Bronchial epithelial cell (primary cell): ENCODE results near the gene TNP2. TPM values are rescaled to one million over a fixed set of nuclear protein-coding genes. Genes with fewer than 3 reads are reported as not detected.

Experiments
- DNase-seq: peaks from one replicate; pipeline ENCODE4 v3.0.0-alpha.2; 2010; ENCODE audit warnings: low read depth
- FAIRE-seq: peaks from 2 replicates; lab custom pipeline; 2011; peaks lifted over from hg19 to GRCh38; lab: Jason Lieb, UNC
- H3K27me3 ChIP-seq: 2 replicates; pipeline ENCODE4 v1.5.1; 2011; ENCODE audit warnings: low read length; ENCODE audit not compliant: control insufficient read depth, insufficient read depth
- H3K36me3 ChIP-seq: 2 replicates; pipeline ENCODE4 v1.5.1; 2011; ENCODE audit warnings: low read length; ENCODE audit not compliant: control insufficient read depth, insufficient read depth
- H3K4me3 ChIP-seq: 2 replicates; pipeline ENCODE4 v1.5.1; 2011; ENCODE audit warnings: mild to moderate bottlenecking, low read depth, low read length, control low read depth
- total RNA-seq: library from RNA; depleted of rRNA; stranded (reverse); fragments of >200 nt; gene quantifications from 2 replicates; pipeline ENCODE4 v1.2.1, GENCODE V29; 2014
- TF ChIP-seq, protein P1 (sequence below): IDR thresholded peaks from 2 replicates; pipeline ENCODE4 v1.5.1; 2011; ENCODE audit warnings: mild to moderate bottlenecking, moderate library complexity, low read length, control low read depth, inconsistent platforms; ENCODE audit not compliant: insufficient read depth, severe bottlenecking

TNP2 gene
- total RNA-seq = not detected in 2 replicates

DNA sequence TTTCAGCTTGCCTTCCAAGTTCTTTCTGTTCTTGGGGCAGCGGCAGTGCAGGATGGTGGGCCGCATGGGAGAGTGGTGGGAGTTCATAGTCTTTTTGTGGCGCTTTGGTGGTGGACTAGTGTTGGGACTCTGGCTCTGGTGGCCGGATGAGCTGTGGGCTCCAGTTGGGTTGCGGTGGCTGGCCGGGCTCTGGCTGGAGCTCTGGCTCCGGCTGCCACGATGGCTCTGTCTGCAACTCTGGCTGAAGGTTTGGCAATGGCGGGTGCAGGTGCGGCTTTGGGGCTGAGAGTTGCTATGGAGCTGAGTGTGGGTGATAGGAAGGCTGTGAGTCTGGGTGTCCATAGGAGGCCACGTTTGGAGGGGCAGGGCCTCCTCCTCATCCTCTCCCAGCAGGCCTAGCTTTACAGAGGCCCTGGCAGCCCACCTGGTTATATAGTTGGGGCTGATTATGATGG, at the start of gene TNP2:
Gene TNP2, minus strand, starts transcription at position 405 of the 455 bp plus-strand sequence. Its CDS starts 63 bp downstream, at position 342.
- no peak for DNase-seq
- no peak for FAIRE-seq
- TF ChIP-seq, protein P1, sequence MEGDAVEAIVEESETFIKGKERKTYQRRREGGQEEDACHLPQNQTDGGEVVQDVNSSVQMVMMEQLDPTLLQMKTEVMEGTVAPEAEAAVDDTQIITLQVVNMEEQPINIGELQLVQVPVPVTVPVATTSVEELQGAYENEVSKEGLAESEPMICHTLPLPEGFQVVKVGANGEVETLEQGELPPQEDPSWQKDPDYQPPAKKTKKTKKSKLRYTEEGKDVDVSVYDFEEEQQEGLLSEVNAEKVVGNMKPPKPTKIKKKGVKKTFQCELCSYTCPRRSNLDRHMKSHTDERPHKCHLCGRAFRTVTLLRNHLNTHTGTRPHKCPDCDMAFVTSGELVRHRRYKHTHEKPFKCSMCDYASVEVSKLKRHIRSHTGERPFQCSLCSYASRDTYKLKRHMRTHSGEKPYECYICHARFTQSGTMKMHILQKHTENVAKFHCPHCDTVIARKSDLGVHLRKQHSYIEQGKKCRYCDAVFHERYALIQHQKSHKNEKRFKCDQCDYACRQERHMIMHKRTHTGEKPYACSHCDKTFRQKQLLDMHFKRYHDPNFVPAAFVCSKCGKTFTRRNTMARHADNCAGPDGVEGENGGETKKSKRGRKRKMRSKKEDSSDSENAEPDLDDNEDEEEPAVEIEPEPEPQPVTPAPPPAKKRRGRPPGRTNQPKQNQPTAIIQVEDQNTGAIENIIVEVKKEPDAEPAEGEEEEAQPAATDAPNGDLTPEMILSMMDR = no peak
- Histone ChIP-seq H3K27me3 (peaks cover 5% of the 10 kb centered on the region), H3K4me3 (no peak within 1 kb of the TSS), H3K36me3 (no peaks in the 10 kb centered on the region)

DNA sequence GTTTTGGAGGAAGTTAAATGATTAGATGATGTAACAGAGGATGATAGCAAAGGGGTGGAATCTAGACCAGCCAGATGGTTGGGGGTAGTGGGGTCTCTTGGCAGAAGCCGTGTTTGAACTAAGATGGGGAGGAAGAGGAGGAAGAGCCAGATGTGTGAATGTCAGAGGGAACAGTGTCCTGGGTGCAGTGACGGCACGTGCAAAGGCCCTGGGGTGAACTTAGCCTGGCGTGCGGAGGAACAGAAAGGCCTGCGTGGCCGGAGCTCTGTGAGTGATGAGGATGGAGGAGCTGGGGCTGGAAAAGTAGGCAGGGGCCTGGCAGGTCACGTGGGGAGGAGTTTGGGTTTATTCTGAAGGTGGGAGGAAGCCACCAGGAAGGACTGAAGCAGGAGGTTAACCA, 49.7 kb upstream of the TNP2 start:
- no peaks in the 10 kb centered on the region for H3K27me3 ChIP-seq
- H3K36me3 ChIP-seq = no peaks in the 10 kb centered on the region
- FAIRE-seq (no peak), DNase-seq (no peak)
- TF ChIP-seq, protein P1 = no peak
- H3K4me3 ChIP-seq = no peak overlapping the region

DNA sequence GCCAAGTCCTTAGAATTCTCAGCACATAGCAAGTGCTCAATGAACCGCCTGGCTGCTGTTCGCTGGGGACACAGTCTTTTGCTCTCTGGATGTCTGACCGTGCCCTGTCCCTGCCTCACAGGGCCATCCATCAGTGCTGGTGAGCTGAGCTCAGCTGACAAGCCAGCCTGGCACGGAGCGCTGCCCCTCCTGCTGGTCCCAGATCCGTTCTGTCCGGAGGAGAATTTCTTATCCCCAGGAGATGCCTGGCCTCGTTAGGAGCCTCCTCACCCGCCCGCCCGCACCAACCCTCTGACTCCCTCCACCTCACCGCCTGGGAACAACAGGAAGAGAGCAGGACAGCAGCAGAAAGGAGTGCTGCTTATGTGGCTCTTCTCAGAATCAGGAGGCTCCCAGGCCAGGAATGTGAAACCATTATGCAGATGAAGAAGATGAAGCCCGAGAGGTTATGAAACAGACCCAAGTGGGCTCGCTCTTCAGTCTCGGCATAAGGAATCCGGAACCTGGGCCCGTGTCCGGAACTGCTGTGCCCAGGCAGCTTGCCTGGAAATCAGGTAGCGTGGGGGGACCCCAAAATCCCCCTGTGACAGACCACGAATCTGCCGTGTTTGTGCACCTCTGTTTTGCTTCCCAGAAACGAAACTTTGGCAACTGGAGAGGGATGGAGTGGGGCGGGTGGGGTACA, 47.3 kb upstream of the TNP2 start:
- Histone ChIP-seq H3K36me3 (no peaks in the 10 kb centered on the region), H3K27me3 (no peaks in the 10 kb centered on the region), H3K4me3 (no peak overlapping the region)
- TF ChIP-seq, protein P1 = no peak
- DNase-seq = no peak
- FAIRE-seq = no peak

GRCh38 chr16:11315510-11315909, 46.4 kb upstream of the TNP2 start:
- no peak for DNase-seq
- H3K27me3 ChIP-seq = no peaks in the 10 kb centered on the region
- TF ChIP-seq, protein P1 = peak; percentile 2
- H3K36me3 ChIP-seq = no peaks in the 10 kb centered on the region
- no peak overlapping the region for H3K4me3 ChIP-seq
- FAIRE-seq = no peak

DNA sequence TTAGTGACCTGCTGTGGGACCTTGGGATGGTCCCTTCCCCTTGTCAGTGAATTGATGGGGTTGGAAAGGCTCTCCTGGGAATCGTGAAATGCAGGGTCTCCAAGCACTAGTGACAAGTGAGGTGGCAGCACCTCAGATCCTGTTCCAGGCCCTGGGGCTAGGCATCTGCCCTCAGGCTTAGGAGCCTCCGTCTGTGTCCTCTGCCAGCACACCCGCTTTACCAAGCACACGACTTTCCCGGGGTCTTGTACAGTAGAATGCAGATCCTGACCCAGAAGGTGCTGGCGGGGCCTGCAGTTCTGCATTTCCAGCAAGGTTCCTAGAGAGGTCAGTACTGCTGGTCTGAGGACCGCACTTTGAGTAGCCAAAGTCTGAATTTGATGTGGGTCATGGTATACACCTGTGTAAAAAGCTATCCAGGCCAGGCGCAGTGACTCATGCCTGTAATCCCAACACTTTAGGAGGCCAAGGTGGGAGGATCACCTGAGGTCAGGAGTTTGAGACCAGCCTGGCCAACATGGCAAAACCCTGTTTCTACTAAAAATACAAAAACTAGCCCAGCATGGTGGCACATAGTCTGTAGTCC, 45.3 kb upstream of the TNP2 start:
- FAIRE-seq (no peak), DNase-seq (no peak)
- H3K36me3 ChIP-seq = no peaks in the 10 kb centered on the region
- no peak overlapping the region for H3K4me3 ChIP-seq
- TF ChIP-seq, protein P1 = no peak
- H3K27me3 ChIP-seq = no peaks in the 10 kb centered on the region
